Prostate gland (tissue), 2 donors: ENCODE measurements around the gene ROR1.

Experiments used
- CTCF ChIP-seq, 4 experiments: fragments of 200-600 bp in 2 of 4; fragments of 450-650 bp in 2 of 4; sonication (generic) in 2 of 4; IDR thresholded peaks; 1 replicate in 3 of 4; 2 replicates in 1 of 4; pipeline ENCODE4 v1.5.1; 2016 to 2019; ENCODE audit warnings: antibody characterized with exemption in 4 of 4, mild to moderate bottlenecking in 2 of 4, moderate library complexity in 2 of 4
- POLR2A ChIP-seq: fragments of 450-650 bp; IDR thresholded peaks from one replicate; pipeline ENCODE4 v1.6.1; 2016; ENCODE audit warnings: antibody characterized with exemption, mild to moderate bottlenecking

- no peak for TF ChIP-seq CTCF (IDR thresholded peaks at IDR 0.05)
- no peak for TF ChIP-seq POLR2A
These were observed 20.0 kb downstream of the ROR1 start for GRCh38 chr1:63793741-63794240.
